GM13976 (cell line): ENCODE data around the gene DNAAF5.
A peak's percentile ranks its signal among the peaks of the same experiment; 100 is the strongest.

Source experiments
- DNase-seq: peaks from one replicate; pipeline ENCODE4 v3.0.0; 2012; ENCODE audit warnings: low spot score
- in situ Hi-C: fragments of 300-500 bp; cut with MboI; formaldehyde crosslinking; loops from one replicate; pipeline ENCODE4 v1.12.0; 2022; ENCODE audit warnings: low sequenced_read_pairs, mixed read lengths, inconsistent platforms; ENCODE audit not compliant: unreplicated experiment
- TF ChIP-seq, protein P1 (sequence below): IDR thresholded peaks from 2 replicates; pipeline ENCODE4 v1.5.1; 2012; ENCODE audit warnings: borderline replicate concordance, mild to moderate bottlenecking; ENCODE audit not compliant: insufficient read depth; ENCODE audit errors: extremely low read depth, missing control alignments, control extremely low read depth

The DNAAF5 gene

GRCh38 chr7:805261-805660 lies 78.8 kb downstream of the DNAAF5 start:
- TF ChIP-seq, protein P1, sequence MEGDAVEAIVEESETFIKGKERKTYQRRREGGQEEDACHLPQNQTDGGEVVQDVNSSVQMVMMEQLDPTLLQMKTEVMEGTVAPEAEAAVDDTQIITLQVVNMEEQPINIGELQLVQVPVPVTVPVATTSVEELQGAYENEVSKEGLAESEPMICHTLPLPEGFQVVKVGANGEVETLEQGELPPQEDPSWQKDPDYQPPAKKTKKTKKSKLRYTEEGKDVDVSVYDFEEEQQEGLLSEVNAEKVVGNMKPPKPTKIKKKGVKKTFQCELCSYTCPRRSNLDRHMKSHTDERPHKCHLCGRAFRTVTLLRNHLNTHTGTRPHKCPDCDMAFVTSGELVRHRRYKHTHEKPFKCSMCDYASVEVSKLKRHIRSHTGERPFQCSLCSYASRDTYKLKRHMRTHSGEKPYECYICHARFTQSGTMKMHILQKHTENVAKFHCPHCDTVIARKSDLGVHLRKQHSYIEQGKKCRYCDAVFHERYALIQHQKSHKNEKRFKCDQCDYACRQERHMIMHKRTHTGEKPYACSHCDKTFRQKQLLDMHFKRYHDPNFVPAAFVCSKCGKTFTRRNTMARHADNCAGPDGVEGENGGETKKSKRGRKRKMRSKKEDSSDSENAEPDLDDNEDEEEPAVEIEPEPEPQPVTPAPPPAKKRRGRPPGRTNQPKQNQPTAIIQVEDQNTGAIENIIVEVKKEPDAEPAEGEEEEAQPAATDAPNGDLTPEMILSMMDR, result no peak
- DNase-seq, result no peak
- in situ Hi-C loops, result no loop called here

GRCh38 chr7:815284-816216 lies 89.1 kb downstream of the DNAAF5 start:
- peak; percentile 58 for DNase-seq
- TF ChIP-seq, protein P1, result no peak
- in situ Hi-C loops, result no loop called here

DNA sequence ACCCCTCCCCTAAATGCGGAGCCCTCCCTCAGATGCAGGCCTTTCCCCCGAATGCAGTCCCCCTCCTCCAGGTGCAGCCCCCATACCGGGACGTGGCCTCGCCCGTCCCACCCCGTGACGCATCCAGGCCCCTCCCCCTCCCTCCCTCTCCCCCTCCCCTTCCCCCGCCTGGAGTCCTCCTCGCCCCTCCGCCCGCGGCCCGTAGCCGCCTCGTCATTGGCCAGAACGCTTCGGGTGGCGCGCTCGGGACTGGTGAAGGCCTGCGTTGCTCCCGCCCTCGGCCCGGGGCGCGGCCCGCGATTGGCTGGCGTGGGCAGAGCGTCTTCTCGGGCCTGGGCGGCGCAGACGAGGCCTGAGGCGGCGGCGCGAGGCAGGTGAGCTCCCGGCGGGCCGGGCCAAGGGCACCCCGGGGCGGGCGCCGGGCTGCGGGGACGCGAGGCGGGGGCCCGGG lies 89.8 kb downstream of the DNAAF5 start:
- in situ Hi-C loops, result no loop called here
- TF ChIP-seq, protein P1, result no peak
- DNase-seq, result peak; percentile 99

- TF ChIP-seq, protein P1, result no peak
- in situ Hi-C loops, result no loop called here
- peak; percentile 53 for DNase-seq
Measured at GRCh38 chr7:816751-817671, 90.5 kb downstream of the DNAAF5 start.

GRCh38 chr7:818031-818699 lies 91.7 kb downstream of the DNAAF5 start:
- TF ChIP-seq, protein P1, result no peak
- in situ Hi-C loops, result no loop called here
- no peak for DNase-seq

DNA sequence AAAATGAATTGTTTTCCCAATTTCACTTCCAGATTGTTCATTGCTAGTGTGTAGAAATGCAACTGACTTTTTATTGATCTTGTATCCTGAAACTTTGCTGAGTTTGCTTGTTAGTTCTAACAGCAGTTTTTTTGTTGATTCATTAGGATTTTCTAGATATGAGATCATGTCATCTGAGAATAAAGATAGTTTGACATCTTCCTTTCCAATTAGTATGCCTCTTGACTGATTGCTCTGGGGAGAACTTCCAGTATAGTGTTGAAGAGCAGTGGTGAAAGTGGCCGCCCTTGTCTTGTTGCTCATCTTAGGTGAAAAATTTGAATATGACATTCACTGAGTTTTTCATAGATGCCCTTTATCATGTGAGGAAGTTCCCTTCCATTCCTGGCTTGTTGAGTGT lies 93.8 kb downstream of the DNAAF5 start:
- in situ Hi-C loops, result no loop called here
- TF ChIP-seq, protein P1, result no peak
- no peak for DNase-seq
